ENCODE results near the gene OR2AG1. TPM values are rescaled to one million over a fixed set of nuclear protein-coding genes. Genes with fewer than 3 reads are reported as not detected.

OR2AG1 gene
- total RNA-seq, 1 donor from 2014 or later = not detected

DNA sequence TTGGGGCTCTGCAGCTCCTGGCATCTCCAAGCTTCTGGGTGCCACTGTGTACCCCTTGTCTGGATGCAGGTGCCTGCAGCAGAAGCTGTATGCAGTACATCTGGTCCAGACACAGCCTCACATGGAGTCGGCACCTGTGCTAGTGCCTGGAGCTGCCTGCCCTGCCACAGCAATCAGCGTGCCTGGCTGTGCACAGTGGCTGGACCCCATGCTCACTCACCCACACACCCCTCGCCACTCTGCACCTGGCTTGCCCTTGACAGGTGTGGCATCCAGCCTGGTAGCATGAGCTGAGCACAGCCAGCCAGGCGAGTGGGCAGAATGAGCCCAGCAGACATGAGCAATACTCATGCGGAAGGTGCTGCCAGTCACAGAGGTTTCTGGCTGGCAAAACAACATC is 36.1 kb downstream of the OR2AG1 start:
- FAIRE-seq (no peak), DNase-seq (ENCODE audit: low read depth) (no peak)

DNA sequence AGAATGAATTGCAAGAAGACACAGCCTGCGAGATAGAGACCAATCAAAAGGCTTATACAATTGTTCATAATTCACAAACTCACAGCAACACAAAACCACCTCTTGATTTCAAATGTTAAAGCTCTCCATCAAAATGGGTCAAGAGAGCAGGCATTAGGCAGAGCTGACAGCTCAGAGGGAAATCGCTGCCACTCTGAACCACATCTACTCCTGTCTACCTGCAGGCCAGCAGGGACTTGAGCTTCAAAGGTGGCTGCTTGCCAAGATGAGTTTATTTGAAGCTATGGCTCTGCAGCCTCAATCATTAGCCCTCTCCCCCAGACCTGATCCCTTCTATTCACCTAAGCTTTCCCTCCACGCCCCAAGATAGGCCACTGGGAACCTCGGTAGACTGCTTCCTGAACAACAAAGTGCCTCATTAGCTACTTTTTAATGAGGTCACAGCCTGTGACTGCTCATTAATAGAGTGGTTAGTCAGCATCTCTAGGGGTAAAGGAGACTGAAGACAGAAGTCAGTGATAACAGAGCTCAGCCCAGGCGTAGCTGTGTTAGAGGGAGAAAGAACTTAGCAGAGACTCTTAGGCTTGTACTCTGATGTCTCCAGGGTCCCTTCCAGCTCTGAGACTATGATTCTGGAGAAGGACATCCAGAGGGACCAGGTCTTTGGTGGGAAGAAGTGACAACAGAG is 41.5 kb downstream of the OR2AG1 start:
- no peaks in the 10 kb centered on the region for H3K4me1 Mint-ChIP-seq (ENCODE audit: low read depth, unreplicated experiment)
- H3K27me3 ChIP-seq (ENCODE audit: insufficient read depth, low read length) = no peaks in the 10 kb centered on the region
- no peaks in the 10 kb centered on the region for H3K4me1 ChIP-seq (ENCODE audit: insufficient read depth, low read length)
- no peak overlapping the region for H3K9ac ChIP-seq (ENCODE audit: low read length)
- H3K36me3 ChIP-seq (ENCODE audit: insufficient read depth, low read length) = no peaks in the 10 kb centered on the region
- no peak overlapping the region for H3K27ac Mint-ChIP-seq (ENCODE audit: unreplicated experiment)
- no peaks in the 10 kb centered on the region for H4K20me1 ChIP-seq (ENCODE audit: insufficient read depth, low read length)
- H3K4me3 ChIP-seq (ENCODE audit: insufficient read depth, low read depth, low read length) = no peak overlapping the region
- no peak overlapping the region for H3K4me3 Mint-ChIP-seq (ENCODE audit: unreplicated experiment)
- H3K9me3 Mint-ChIP-seq (ENCODE audit: unreplicated experiment) = no peaks in the 10 kb centered on the region
- DNase-seq (ENCODE audit: low read depth) = no peak
- no peaks in the 10 kb centered on the region for H3K9me3 ChIP-seq (ENCODE audit: insufficient read depth, low read depth, low read length)
- TF ChIP-seq EZH2 (IDR thresholded peaks at IDR 0.05; ENCODE audit: insufficient read depth, low read length) = no peak
- TF ChIP-seq, protein P1, sequence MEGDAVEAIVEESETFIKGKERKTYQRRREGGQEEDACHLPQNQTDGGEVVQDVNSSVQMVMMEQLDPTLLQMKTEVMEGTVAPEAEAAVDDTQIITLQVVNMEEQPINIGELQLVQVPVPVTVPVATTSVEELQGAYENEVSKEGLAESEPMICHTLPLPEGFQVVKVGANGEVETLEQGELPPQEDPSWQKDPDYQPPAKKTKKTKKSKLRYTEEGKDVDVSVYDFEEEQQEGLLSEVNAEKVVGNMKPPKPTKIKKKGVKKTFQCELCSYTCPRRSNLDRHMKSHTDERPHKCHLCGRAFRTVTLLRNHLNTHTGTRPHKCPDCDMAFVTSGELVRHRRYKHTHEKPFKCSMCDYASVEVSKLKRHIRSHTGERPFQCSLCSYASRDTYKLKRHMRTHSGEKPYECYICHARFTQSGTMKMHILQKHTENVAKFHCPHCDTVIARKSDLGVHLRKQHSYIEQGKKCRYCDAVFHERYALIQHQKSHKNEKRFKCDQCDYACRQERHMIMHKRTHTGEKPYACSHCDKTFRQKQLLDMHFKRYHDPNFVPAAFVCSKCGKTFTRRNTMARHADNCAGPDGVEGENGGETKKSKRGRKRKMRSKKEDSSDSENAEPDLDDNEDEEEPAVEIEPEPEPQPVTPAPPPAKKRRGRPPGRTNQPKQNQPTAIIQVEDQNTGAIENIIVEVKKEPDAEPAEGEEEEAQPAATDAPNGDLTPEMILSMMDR (IDR thresholded peaks at IDR 0.05; ENCODE audit: insufficient read depth, low read depth, low read length) = no peak
- H3K36me3 Mint-ChIP-seq (ENCODE audit: low read depth, unreplicated experiment) = no peaks in the 10 kb centered on the region
- no peak overlapping the region for H3K4me2 ChIP-seq (ENCODE audit: low read length)
- H3K79me2 ChIP-seq (ENCODE audit: insufficient read depth, low read length) = no peaks in the 10 kb centered on the region
- no peak overlapping the region for H3K27ac ChIP-seq (ENCODE audit: low read depth, low read length)
- FAIRE-seq = no peak
- H2AFZ ChIP-seq (ENCODE audit: low read depth, low read length) = no peak overlapping the region
- no peaks in the 10 kb centered on the region for H3K27me3 Mint-ChIP-seq (ENCODE audit: low read depth, unreplicated experiment)

More for the DNA sequence above, 36.1 kb downstream of the OR2AG1 start:
- H3K4me1 ChIP-seq (ENCODE audit: insufficient read depth, low read length) = no peaks in the 10 kb centered on the region
- no peak overlapping the region for H3K4me2 ChIP-seq (ENCODE audit: low read length)
- Mint-ChIP-seq H3K9me3 (ENCODE audit: unreplicated experiment) (peaks cover 2% of the 10 kb centered on the region), H3K4me3 (ENCODE audit: unreplicated experiment) (no peak overlapping the region), H3K36me3 (ENCODE audit: low read depth, unreplicated experiment) (no peaks in the 10 kb centered on the region), H3K27me3 (ENCODE audit: low read depth, unreplicated experiment) (no peaks in the 10 kb centered on the region), H3K4me1 (ENCODE audit: low read depth, unreplicated experiment) (no peaks in the 10 kb centered on the region), H3K27ac (ENCODE audit: unreplicated experiment) (no peak overlapping the region)
- no peak overlapping the region for H3K27ac ChIP-seq (ENCODE audit: low read depth, low read length)
- H4K20me1 ChIP-seq (ENCODE audit: insufficient read depth, low read length) = no peaks in the 10 kb centered on the region
- no peak overlapping the region for H3K9ac ChIP-seq (ENCODE audit: low read length)
- no peaks in the 10 kb centered on the region for H3K79me2 ChIP-seq (ENCODE audit: insufficient read depth, low read length)
- TF ChIP-seq, protein P1 (IDR thresholded peaks at IDR 0.05; ENCODE audit: insufficient read depth, low read depth, low read length) = no peak
- no peak for TF ChIP-seq EZH2 (IDR thresholded peaks at IDR 0.05; ENCODE audit: insufficient read depth, low read length)
- H3K36me3 ChIP-seq (ENCODE audit: insufficient read depth, low read length) = no peaks in the 10 kb centered on the region
- no peak overlapping the region for H3K4me3 ChIP-seq (ENCODE audit: insufficient read depth, low read depth, low read length)
- H2AFZ ChIP-seq (ENCODE audit: low read depth, low read length) = no peak overlapping the region
- no peaks in the 10 kb centered on the region for H3K9me3 ChIP-seq (ENCODE audit: insufficient read depth, low read depth, low read length)
- no peaks in the 10 kb centered on the region for H3K27me3 ChIP-seq (ENCODE audit: insufficient read depth, low read length)

DNA sequence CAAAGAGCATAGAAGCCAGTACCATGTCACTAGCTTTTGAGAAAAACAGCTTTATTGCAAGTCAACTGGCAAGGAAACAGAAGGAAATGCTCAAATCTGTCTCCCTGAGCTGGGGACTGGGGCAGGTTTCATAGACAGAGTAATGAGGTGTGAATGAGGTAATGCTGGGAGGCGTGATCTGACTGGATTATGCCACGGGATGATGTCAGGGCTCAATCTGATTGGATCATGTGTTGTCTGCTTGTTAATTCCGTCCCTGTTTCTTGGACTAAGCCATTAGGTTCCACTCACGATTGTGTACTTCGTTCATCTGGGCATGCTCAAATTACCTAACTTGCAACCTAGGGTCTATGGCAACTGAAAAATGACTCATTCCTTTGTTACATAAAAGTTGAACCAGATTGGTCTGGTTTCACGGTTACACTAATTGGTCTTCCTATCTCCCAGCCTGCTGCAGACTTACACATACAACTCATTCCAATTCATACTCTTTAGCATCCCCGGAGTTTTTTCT is 42.5 kb downstream of the OR2AG1 start:
- Mint-ChIP-seq H3K27ac (ENCODE audit: unreplicated experiment) (no peak overlapping the region), H3K27me3 (ENCODE audit: low read depth, unreplicated experiment) (no peaks in the 10 kb centered on the region), H3K4me3 (ENCODE audit: unreplicated experiment) (no peak overlapping the region), H3K4me1 (ENCODE audit: low read depth, unreplicated experiment) (no peaks in the 10 kb centered on the region), H3K36me3 (ENCODE audit: low read depth, unreplicated experiment) (no peaks in the 10 kb centered on the region), H3K9me3 (ENCODE audit: unreplicated experiment) (no peaks in the 10 kb centered on the region)
- Histone ChIP-seq H3K27me3 (ENCODE audit: insufficient read depth, low read length) (no peaks in the 10 kb centered on the region), H3K79me2 (ENCODE audit: insufficient read depth, low read length) (no peaks in the 10 kb centered on the region), H3K4me2 (ENCODE audit: low read length) (no peak overlapping the region), H3K4me1 (ENCODE audit: insufficient read depth, low read length) (no peaks in the 10 kb centered on the region), H3K9me3 (ENCODE audit: insufficient read depth, low read depth, low read length) (no peaks in the 10 kb centered on the region), H4K20me1 (ENCODE audit: insufficient read depth, low read length) (no peaks in the 10 kb centered on the region), H3K9ac (ENCODE audit: low read length) (no peak overlapping the region), H3K4me3 (ENCODE audit: insufficient read depth, low read depth, low read length) (no peak overlapping the region), H2AFZ (ENCODE audit: low read depth, low read length) (no peak overlapping the region), H3K27ac (ENCODE audit: low read depth, low read length) (no peak overlapping the region), H3K36me3 (ENCODE audit: insufficient read depth, low read length) (no peaks in the 10 kb centered on the region)
- DNase-seq (ENCODE audit: low read depth) (no peak), FAIRE-seq (no peak)
- TF ChIP-seq, protein P1 (IDR thresholded peaks at IDR 0.05; ENCODE audit: insufficient read depth, low read depth, low read length) = no peak
- no peak for TF ChIP-seq EZH2 (IDR thresholded peaks at IDR 0.05; ENCODE audit: insufficient read depth, low read length)

All from astrocyte (in vitro differentiated cells and primary cell).